SK-N-SH (cell line): ENCODE measurements around the gene HDAC4. TPM values are rescaled to one million over a fixed set of nuclear protein-coding genes. Genes with fewer than 3 reads are reported as not detected.

Experiments used
- CTCF ChIA-PET: fragments of 300-600, 350-600 bp; formaldehyde crosslinking; extraction: SDS; loops from one replicate; lab custom pipeline; 2021; lab: Yijun Ruan, JAX
- POLR2A ChIA-PET: fragments of 350-600 bp; sonication (Branson Sonifier 250); formaldehyde crosslinking; extraction: SDS; loops from one replicate; lab custom pipeline; 2020; ENCODE audit warnings: antibody characterized with exemption, inconsistent platforms; lab: Yijun Ruan, JAX
- DNase-seq: peaks from one replicate; pipeline ENCODE4 v3.0.0; 2012
- H2AFZ ChIP-seq: fragments of 200-600 bp; sonication (generic); 2 replicates; pipeline ENCODE4 v1.8.1; 2016; ENCODE audit warnings: antibody characterized with exemption, mild to moderate bottlenecking, low read depth
- H3F3A ChIP-seq: fragments of 200-600 bp; sonication (generic); replicated peaks from 2 replicates; pipeline ENCODE3; 2016; ENCODE audit warnings: antibody characterized with exemption, mild to moderate bottlenecking; ENCODE audit not compliant: insufficient read depth
- H3K27ac ChIP-seq, 2 experiments: fragments of 200-500 bp in 1 of 2; fragments of 200-600 bp in 1 of 2; sonication (Bioruptor generic) in 1 of 2; sonication (generic), shearing (Covaris generic) in 1 of 2; 2 replicates each; pipeline versions ENCODE4 v1.5.1 to v1.6.1; 2014 to 2016; ENCODE audit warnings: low read depth in 2 of 2, inconsistent platforms in 1 of 2, low read length in 1 of 2, mild to moderate bottlenecking in 1 of 2, mixed read lengths in 1 of 2
- H3K27me3 ChIP-seq: fragments of 200-600 bp; sonication (generic), shearing (Covaris generic); 2 replicates; pipeline ENCODE4 v1.6.1; 2016; ENCODE audit warnings: mixed run types; ENCODE audit not compliant: insufficient read depth
- H3K36me3 ChIP-seq, 2 experiments: fragments of 200-500 bp in 1 of 2; fragments of 200-600 bp in 1 of 2; sonication (Bioruptor generic) in 1 of 2; sonication (generic) in 1 of 2; replicated peaks in 1 of 2; 2 replicates each; pipeline versions ENCODE3 to v1.5.1; 2014 to 2016; ENCODE audit warnings: low read length in 1 of 2, mild to moderate bottlenecking in 1 of 2; ENCODE audit not compliant: insufficient read depth in 2 of 2, control insufficient read depth in 1 of 2
- H3K4me1 ChIP-seq, 2 experiments: fragments of 200-500 bp in 1 of 2; fragments of 200-600 bp in 1 of 2; sonication (Bioruptor generic) in 1 of 2; sonication (generic), shearing (Covaris generic) in 1 of 2; 2 replicates each; pipeline versions ENCODE4 v1.5.1 to v1.6.1; 2014 to 2016; ENCODE audit warnings: low read depth in 1 of 2, low read length in 1 of 2, mixed run types in 1 of 2; ENCODE audit not compliant: insufficient read depth in 2 of 2, control insufficient read depth in 1 of 2
- H3K4me2 ChIP-seq: fragments of 200-600 bp; sonication (generic), shearing (Covaris generic); 2 replicates; pipeline ENCODE4 v1.6.1; 2017; ENCODE audit warnings: mixed run types
- H3K4me3 ChIP-seq, 2 experiments: fragments of 200-500 bp in 1 of 2; fragments of 200-600 bp in 1 of 2; sonication (Bioruptor generic) in 1 of 2; sonication (generic), shearing (Covaris generic) in 1 of 2; 2 replicates each; pipeline versions ENCODE4 v1.5.1 to v1.8.1; 2014 to 2016; ENCODE audit warnings: low read depth in 2 of 2, inconsistent platforms in 1 of 2, low read length in 1 of 2, mild to moderate bottlenecking in 1 of 2, mixed read lengths in 1 of 2, moderate library complexity in 1 of 2
- H3K79me2 ChIP-seq: fragments of 200-600 bp; sonication (generic); 2 replicates; pipeline ENCODE4 v1.8.1; 2017; ENCODE audit warnings: mild to moderate bottlenecking; ENCODE audit not compliant: insufficient read depth
- H3K9ac ChIP-seq: fragments of 200-600 bp; sonication (generic); 2 replicates; pipeline ENCODE4 v1.6.1; 2017; ENCODE audit warnings: mixed run types
- H3K9me2 ChIP-seq: fragments of 200-600 bp; sonication (generic); 2 replicates; pipeline ENCODE4 v1.6.1; 2017; ENCODE audit warnings: mixed run types
- H3K9me3 ChIP-seq: fragments of 200-600 bp; sonication (generic); 2 replicates; pipeline ENCODE4 v1.6.1; 2017; ENCODE audit warnings: mixed run types, mild to moderate bottlenecking, moderate library complexity
- H4K20me1 ChIP-seq: fragments of 200-600 bp; sonication (generic); 2 replicates; pipeline ENCODE4 v1.6.1; 2017; ENCODE audit warnings: mild to moderate bottlenecking, mixed run types; ENCODE audit not compliant: insufficient read depth
- CHD2 ChIP-seq: fragments of 150-350 bp; IDR thresholded peaks from 2 replicates; pipeline ENCODE4 v1.6.1; 2018; ENCODE audit warnings: low read length; ENCODE audit not compliant: partially characterized antibody
- CTCF ChIP-seq: fragments of 200-600 bp; sonication (generic); IDR thresholded peaks from 2 replicates; pipeline ENCODE4 v1.6.1; 2017; ENCODE audit warnings: antibody characterized with exemption, mild to moderate bottlenecking, moderate library complexity
- ELF1 ChIP-seq: IDR thresholded peaks from 2 replicates; pipeline ENCODE4 v1.4.0; 2012
- EP300 ChIP-seq, 2 experiments: IDR thresholded peaks; 2 replicates each; pipeline versions ENCODE4 v1.4.0 to v1.6.1; 2012; ENCODE audit warnings: borderline replicate concordance in 1 of 2, low read depth in 1 of 2, low read length in 1 of 2
- FOSL2 ChIP-seq: IDR thresholded peaks from 2 replicates; pipeline ENCODE4 v1.4.0; 2012; ENCODE audit warnings: low read depth, mild to moderate bottlenecking, moderate library complexity, borderline replicate concordance
- FOXM1 ChIP-seq: IDR thresholded peaks from 2 replicates; pipeline ENCODE4 v1.4.0; 2012; ENCODE audit warnings: low read depth, mild to moderate bottlenecking
- GABPA ChIP-seq: IDR thresholded peaks from 2 replicates; pipeline ENCODE4 v1.4.0; 2012; ENCODE audit warnings: low read depth, mild to moderate bottlenecking
- GATA2 ChIP-seq: sonication (generic); formaldehyde crosslinking; IDR thresholded peaks from 2 replicates; pipeline ENCODE4 v1.5.0; 2020; ENCODE audit warnings: mild to moderate bottlenecking, missing genetic modification reagents
- JUND ChIP-seq: IDR thresholded peaks from 2 replicates; pipeline ENCODE4 v1.4.0; 2012
- MXI1 ChIP-seq: IDR thresholded peaks from 2 replicates; pipeline ENCODE4 v1.6.1; 2012; ENCODE audit warnings: mild to moderate bottlenecking, low read depth, low read length, improper control_type of control experiment
- NFIC ChIP-seq: IDR thresholded peaks from 2 replicates; pipeline ENCODE4 v1.4.0; 2012; ENCODE audit warnings: borderline replicate concordance
- PBX3 ChIP-seq: IDR thresholded peaks from 2 replicates; pipeline ENCODE4; 2012
- POLR2AphosphoS5 ChIP-seq: IDR thresholded peaks from 2 replicates; pipeline ENCODE4 v1.6.1; 2012; ENCODE audit warnings: low read depth, low read length
- SIN3A ChIP-seq: IDR thresholded peaks from 2 replicates; pipeline ENCODE4 v1.6.1; 2012; ENCODE audit warnings: low read depth, mild to moderate bottlenecking, low read length, moderate library complexity, borderline replicate concordance
- SMC3 ChIP-seq: IDR thresholded peaks from 2 replicates; pipeline ENCODE4 v1.6.1; 2012; ENCODE audit warnings: low read depth, low read length, improper control_type of control experiment
- TAF1 ChIP-seq: IDR thresholded peaks from 2 replicates; pipeline ENCODE4 v1.6.1; 2012; ENCODE audit warnings: low read depth, mild to moderate bottlenecking, low read length, moderate library complexity, borderline replicate concordance
- ZBTB33 ChIP-seq: IDR thresholded peaks from 2 replicates; pipeline ENCODE4 v1.4.0; 2012; ENCODE audit warnings: low read depth, borderline replicate concordance
- WGBS: methylation state at CpG from one replicate; pipeline ENCODE4 v1.1.6; 2017; ENCODE audit warnings: low lambda C conversion rate; 5-methylcytosine and 5-hydroxymethylcytosine counted together
- polyA plus RNA-seq, 3 experiments: library from polyadenylated mRNA; depleted of rRNA; stranded (reverse); fragments of >200 nt; gene quantifications; 2 replicates each; pipeline ENCODE4 v1.2.3, GENCODE V29; 2012

Gene HDAC4
- polyA plus RNA-seq, 1 of the 3 experiments (the other 2 are of a cell fraction): 5.5 TPM

DNA sequence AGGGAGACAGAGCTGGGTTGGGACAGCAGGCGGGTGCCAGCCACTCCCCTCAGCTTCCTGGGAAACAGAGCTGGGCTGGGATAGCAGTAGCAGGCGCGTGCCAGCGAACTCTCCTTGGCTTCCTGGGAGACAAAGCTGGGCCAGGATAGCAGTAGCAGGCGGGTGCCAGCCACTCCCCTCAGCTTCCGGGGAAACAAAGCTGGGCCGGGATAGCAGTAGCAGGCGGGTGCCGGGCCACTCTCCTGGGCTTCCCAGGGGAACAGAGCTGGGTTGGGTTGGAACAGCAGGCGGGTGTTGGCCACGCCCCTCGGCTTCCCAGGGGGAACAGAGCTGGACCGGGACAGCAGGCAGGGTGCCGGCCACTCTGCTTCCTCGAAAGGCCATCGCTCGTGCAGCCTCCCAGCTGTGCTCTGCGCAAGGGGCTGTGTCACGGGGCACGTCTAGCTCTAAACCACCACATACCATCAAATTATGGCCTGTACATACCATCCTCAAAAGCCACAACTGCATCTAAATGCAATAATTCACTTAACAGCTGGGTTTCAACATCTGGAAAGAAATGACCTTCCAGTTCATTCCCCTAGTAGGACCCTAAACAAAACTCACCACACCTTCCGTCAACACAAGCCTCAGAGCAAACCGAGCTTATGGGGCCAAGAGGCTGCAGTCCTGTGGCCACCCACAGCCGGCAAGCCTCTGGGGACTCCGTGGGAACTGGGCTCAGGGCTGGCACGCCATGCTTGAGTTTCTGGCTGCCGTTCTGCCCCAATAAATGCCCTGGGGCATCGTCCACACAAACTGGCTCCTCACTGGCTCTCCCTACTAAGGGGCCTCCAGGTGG lies 324.7 kb downstream of the HDAC4 start:
- Histone ChIP-seq H4K20me1 (no peaks in the 10 kb centered on the region), H3K79me2 (no peaks in the 10 kb centered on the region), H3F3A (no peaks in the 10 kb centered on the region), H3K9me3 (no peaks in the 10 kb centered on the region), H3K9ac (no peak overlapping the region), H3K36me3 (peaks cover 0 to 7% of the 10 kb centered on the region in 2 experiments), H3K4me1 (peaks cover 0 to 45% of the 10 kb centered on the region in 2 experiments; a peak in 2 of 4 replicates), H3K27ac (no peak overlapping the region; a peak in 1 of 4 replicates), H2AFZ (no peak overlapping the region), H3K27me3 (no peaks in the 10 kb centered on the region), H3K4me3 (no peak overlapping the region), H3K4me2 (no peak overlapping the region), H3K9me2 (no peaks in the 10 kb centered on the region)
- ChIA-PET CTCF (interaction anchor here (0.7 to 3.5 kb wide), 4 partner anchors 17 to 53 kb away, joined by 3 to 19 read pairs (median 4); no protein-coding TSS in a partner anchor), POLR2A (interaction anchor here (1.3 kb wide), 1 partner anchor 17 kb away, joined by 3 read pairs; no protein-coding TSS in a partner anchor)
- WGBS: 93% methylated on average over 12 of the region's 27 CpGs
- no peak for DNase-seq
- no peak for TF ChIP-seq SMC3
- no peak for TF ChIP-seq GABPA
- no peak for TF ChIP-seq CHD2
- TF ChIP-seq FOSL2: no peak
- no peak for TF ChIP-seq PBX3
- TF ChIP-seq CTCF: no peak
- TF ChIP-seq TAF1: no peak
- TF ChIP-seq POLR2AphosphoS5: no peak
- no peak for TF ChIP-seq SIN3A
- TF ChIP-seq EP300 (IDR thresholded peaks at IDR 0.05; ENCODE audit: borderline replicate concordance in 1 of 2, low read depth in 1 of 2, low read length in 1 of 2): no peak
- TF ChIP-seq, all 33 proteins: peak for 0

- ChIA-PET POLR2A (no interaction called here), CTCF (interaction anchor here (1.0 kb wide), 1 partner anchor 32 kb away, joined by 3 read pairs; no protein-coding TSS in a partner anchor)
- Histone ChIP-seq H3K27me3 (no peaks in the 10 kb centered on the region), H3K4me3 (no peak overlapping the region), H3K79me2 (no peaks in the 10 kb centered on the region), H3K4me1 (peaks cover 0 to 27% of the 10 kb centered on the region in 2 experiments; a peak in 2 of 4 replicates), H3K9me3 (no peaks in the 10 kb centered on the region), H3K9ac (no peak overlapping the region), H3K4me2 (no peak overlapping the region), H3F3A (no peaks in the 10 kb centered on the region), H4K20me1 (no peaks in the 10 kb centered on the region), H3K27ac (no peak overlapping the region), H3K9me2 (no peaks in the 10 kb centered on the region), H3K36me3 (peaks cover 0 to 5% of the 10 kb centered on the region in 2 experiments), H2AFZ (no peak overlapping the region)
- WGBS: 93% methylated on average over 18 of the region's 18 CpGs
- no peak for DNase-seq
- no peak for TF ChIP-seq FOXM1
- no peak for TF ChIP-seq GATA2 (CRISPR knock-in tag)
- TF ChIP-seq ZBTB33: no peak
- TF ChIP-seq ELF1: no peak
- TF ChIP-seq FOSL2: no peak
- TF ChIP-seq MXI1: no peak
- TF ChIP-seq JUND: no peak
- TF ChIP-seq PBX3: no peak
- no peak for TF ChIP-seq NFIC
Observed at GRCh38 chr2:239073745-239074530, 326.9 kb downstream of the HDAC4 start.
